Hypothalamus (tissue), 51 donors: ENCODE data around the gene NELL1.
A peak's percentile ranks its signal among the peaks of the same experiment; 100 is the strongest.

Source experiments
- DNase-seq, 51 donors: peaks; one replicate each; lab custom pipeline; 2025; lab: John Stamatoyannopoulos, UW

NELL1 gene

DNA sequence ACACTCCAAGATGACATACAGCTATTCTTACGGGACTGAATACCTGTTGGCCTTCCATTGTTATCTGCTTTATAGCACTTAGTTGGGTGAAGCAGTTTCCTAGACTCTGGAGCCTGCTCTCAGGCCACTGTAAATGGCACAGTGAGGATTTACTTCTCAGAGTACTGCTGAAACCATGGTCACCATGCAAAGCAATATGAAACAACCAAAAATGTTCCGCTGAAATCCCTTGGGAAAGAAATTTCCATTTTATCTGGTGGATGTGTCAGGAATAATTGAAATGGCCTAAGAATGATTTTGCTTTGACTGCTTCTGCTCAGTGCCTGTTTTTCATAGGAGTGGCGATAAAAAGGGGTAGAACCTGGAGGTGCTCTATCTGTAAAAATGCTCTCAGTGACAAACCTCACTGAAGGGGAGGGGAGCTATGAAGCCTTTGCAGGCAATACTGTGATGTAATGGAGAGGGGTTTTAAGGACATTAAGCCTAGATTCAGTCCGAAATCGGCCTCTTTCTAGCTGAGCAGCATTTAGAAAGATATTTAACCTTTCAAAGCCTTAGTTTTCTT is 871.9 kb downstream of the NELL1 start:
- DNase-seq: no peak

DNA sequence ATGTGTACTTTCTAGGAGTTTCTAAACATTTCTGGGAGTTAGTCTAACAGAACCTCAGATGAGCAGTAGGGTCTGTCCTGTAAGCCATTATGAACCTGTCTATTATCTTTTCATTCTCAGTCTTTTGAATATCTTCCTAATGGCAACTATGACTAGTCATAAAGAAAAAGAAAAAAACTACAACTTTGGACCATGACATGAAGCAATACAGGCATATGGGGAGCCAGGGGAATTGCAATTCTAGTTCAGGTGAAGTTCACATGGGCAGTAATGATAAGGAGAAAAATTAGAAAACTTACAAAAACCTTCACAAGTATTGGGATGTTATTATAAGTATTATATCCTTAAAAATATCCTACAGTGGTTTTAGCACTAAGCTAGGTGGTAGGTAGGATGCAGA is 874.5 kb downstream of the NELL1 start:
- no peak for DNase-seq

- DNase-seq: no peak
Observed at GRCh38 chr11:21545699-21546098, 876.3 kb downstream of the NELL1 start.

DNA sequence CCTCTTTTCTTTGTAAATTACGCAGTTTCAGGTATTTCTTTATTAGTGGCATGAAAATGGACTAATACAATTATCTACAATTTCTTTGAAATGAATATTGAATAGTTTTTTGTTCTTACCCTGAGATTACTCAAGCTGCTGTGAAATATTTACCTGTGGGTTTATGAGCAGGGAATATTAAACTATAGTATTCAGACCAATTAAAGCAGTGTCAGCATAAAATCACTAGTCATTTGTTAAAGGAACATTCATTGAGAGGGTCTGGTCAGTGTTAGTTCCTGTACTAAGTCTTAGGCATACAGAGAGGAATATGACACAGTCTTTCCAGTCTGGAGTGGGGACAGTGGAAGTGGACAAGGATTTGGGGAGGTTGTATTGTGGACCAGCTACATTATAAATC is 877.3 kb downstream of the NELL1 start:
- DNase-seq: no peak

- no peak for DNase-seq
Observed at GRCh38 chr11:21552911-21553310, 883.5 kb downstream of the NELL1 start.

- DNase-seq: no peak
Observed at GRCh38 chr11:21553795-21554194, 884.4 kb downstream of the NELL1 start.

- DNase-seq: no peak
Observed at GRCh38 chr11:21554284-21554683, 884.9 kb downstream of the NELL1 start.

GRCh38 chr11:21556926-21557325 is 887.5 kb downstream of the NELL1 start:
- DNase-seq: no peak

DNA sequence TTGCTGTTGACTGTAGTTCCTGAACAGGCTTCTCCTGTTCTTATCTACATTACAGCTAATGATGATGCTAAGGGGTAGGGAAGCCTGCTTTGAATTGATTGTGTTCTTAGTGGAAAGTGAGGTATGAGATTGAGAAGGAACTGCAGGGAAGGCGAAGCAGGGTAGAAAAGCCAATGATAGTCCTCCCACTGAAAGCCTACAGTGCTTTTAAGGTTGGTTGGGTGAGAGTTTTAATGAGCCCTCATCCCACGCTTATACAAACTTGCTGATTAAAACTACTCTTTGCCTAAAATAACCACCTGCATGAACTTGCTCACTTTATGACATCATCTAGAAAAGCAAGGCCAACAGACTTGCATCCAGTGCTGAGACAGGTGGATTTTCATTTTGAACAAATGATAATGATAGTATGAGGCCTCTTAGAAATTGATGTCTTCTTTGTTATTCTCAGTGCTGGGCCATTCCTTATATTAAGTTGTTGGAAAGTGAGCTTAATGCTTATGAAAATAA is 891.1 kb downstream of the NELL1 start:
- DNase-seq: no peak

GRCh38 chr11:21561581-21561980 is 892.2 kb downstream of the NELL1 start:
- DNase-seq: no peak

- no peak for DNase-seq
Observed at GRCh38 chr11:21564095-21564494, 894.7 kb downstream of the NELL1 start.

DNA sequence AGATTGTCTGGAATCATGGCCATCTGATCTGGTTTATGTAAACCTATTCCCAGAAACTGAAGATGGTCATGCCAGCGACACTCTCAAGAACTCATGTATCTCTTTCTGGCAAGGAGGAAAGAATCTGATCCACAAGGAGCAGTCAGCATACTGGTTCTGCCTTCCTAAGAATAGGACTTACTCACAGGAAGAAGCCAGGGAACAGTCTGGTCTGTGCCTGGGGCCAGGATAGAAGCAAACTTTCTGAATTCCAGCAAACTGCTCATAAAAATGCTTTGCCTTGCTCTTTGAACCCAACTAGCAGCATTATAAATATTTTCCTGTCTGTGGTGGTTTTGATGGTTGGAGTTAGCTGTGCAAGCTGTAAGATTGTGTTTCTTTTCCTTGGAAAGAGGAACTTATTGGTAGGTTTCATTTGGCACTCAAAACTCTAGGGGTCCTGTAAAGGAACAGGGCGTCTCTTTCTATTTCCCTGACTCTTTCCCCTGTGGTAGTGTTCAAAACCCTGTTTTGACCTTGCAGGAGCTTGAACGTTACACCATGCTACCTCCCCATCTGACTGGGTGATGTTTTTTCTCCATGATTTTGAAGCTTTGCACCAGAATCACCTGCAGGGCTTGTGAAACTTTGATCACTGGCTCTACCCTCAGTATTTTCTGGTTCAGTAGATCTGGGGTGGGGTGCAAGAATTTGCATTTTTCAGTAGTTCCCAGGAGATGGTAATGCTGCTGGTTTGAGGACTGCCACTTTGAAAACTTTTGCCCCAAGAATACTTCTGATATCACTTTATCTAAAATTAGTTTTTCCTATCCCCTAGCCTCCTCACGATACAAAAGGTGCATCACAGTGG is 895.7 kb downstream of the NELL1 start:
- DNase-seq: no peak

DNA sequence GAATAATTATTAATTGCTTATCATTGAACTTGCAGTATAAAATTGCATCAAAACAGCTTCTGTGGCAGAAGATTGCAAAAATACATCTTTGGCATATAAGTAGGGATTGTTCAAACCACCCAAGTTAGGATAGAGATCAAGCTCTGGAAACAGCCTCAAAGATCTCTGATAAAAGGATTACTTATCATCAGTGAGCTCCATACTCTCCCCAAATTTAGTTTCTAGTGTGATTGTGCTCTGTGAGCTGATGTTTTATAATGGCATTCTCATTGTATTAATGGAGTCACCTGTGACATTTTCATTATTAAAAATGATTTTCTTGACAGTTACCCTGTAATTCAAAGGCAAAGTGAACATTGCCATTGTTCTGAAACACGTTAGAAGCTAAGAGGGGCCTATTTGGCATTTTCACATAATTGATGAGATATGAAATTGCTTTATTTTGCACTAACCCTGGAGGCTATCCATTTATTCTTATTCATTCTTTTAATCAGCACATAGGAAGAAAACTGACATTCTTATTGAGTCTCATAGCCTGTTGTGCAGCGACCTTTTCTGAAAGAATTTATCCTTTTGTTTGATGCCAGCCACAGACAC is 897.2 kb downstream of the NELL1 start:
- no peak for DNase-seq

- DNase-seq: no peak
Observed at GRCh38 chr11:21567645-21568290, 898.4 kb downstream of the NELL1 start.

DNA sequence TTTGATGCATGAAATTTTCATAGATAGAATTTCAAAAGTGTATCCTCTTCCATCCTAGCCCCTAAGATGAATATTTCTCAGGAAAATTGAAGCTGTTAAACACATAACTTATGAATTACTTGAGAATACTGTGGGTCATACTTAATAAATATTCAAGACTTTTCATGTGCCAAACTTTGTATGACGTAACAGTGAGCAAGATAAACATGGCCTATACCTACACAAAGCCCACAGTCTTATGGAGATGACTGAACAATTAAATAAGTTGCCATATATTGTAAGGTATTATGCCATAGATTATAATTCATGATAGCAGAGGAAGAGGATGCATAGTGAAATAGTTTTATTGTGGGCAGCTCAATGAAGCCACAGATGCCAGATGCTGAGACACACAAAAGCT is 902.8 kb downstream of the NELL1 start:
- DNase-seq: no peak

- DNase-seq: peak in 8 of 51 donors; percentile 1 to 44 (median 4)
Observed at GRCh38 chr11:21582791-21583190, 913.4 kb downstream of the NELL1 start.

GRCh38 chr11:21588754-21589153 is 919.4 kb downstream of the NELL1 start:
- DNase-seq: no peak

GRCh38 chr11:21602699-21603098 is 933.3 kb downstream of the NELL1 start:
- DNase-seq: peak in 1 of 51 donors; percentile 4

- peak in 1 of 51 donors; percentile 52 for DNase-seq
Observed at GRCh38 chr11:21603886-21604285, 934.5 kb downstream of the NELL1 start.

GRCh38 chr11:21604564-21604963 is 935.2 kb downstream of the NELL1 start:
- DNase-seq: peak in 1 of 51 donors; percentile 26

GRCh38 chr11:21612326-21612725 is 942.9 kb downstream of the NELL1 start:
- peak in 1 of 51 donors; percentile 2 for DNase-seq
